Measurements from ENCODE around the gene FXN.
"Not testable (repeated sequence)": the region's sequence is repeated elsewhere in the genome, so short reads cannot be mapped to it uniquely, and the experiment has no call there.

The FXN gene

DNA sequence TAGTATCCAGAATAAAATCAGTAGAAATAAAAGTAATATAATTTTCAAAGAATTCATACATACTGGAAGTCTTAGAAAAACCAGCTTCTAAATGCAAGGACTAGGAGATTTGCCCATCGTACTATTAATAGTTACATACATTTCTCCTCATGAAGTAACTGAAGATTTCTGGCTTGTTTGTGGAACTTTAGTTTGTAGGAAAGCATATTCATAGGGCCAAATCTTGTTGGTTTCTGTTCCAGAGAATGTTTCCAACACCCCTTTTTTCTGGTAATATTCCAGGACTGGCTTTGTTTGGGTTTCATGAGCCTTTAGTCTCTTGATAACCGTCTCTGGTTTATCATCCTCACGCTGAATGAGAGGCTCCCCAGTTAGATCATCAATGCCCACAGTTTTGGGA lies 72.2 kb downstream of the FXN start:
- DNase-seq: no peak

GRCh38 chr9:69108706-69109105 lies 73.2 kb downstream of the FXN start:
- not testable (repeated sequence) for DNase-seq

GRCh38 chr9:69109152-69109551 lies 73.6 kb downstream of the FXN start:
- no peak for DNase-seq

DNA sequence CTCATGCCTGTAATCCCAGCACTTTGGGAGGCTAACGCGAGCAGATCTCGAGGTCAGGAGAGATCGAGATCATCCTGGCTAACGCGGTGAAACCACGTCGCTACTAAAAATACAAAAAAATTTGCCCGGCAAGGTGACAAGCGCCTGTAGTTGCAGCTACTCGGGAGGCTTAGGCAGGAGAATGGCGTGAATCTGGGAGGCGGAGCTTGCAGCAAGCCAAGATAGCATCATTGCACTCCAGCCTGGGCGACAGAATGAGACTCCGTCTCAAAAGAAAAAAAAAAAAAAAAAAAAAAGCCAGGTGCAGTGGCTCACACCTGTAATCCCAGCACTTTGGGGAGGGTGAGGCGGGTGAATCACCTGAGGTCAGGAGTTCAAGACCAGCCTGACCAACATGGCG lies 77.1 kb downstream of the FXN start:
- not testable (repeated sequence) for DNase-seq

GRCh38 chr9:69115621-69116020 lies 80.1 kb downstream of the FXN start:
- DNase-seq: no peak

DNA sequence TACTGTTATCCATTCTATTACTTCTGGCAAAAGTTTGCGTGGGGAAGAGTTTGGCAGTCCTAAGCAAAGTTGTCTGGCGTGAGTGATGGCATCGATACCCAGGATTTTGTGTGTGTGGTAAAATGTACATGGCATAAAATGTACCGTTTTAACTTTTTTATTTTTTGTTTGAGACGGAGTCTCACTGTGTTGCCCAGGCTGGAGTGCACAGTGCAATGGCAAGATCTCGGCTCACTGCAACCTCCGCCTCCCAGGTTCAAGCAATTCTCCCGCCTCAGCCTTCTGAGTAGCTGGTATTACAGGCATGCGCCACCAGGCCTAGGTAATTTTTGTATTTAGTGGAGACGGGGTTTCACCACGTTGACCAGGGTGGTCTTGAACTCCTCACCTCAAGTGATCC lies 83.1 kb downstream of the FXN start:
- DNase-seq: no peak

GRCh38 chr9:69120380-69121154 lies 85.0 kb downstream of the FXN start:
- peak; percentile 12 for DNase-seq

GRCh38 chr9:69121155-69122081 lies 85.9 kb downstream of the FXN start:
- DNase-seq: peak; percentile 37

GRCh38 chr9:69122082-69122548 lies 86.6 kb downstream of the FXN start:
- peak; percentile 76 for DNase-seq

DNA sequence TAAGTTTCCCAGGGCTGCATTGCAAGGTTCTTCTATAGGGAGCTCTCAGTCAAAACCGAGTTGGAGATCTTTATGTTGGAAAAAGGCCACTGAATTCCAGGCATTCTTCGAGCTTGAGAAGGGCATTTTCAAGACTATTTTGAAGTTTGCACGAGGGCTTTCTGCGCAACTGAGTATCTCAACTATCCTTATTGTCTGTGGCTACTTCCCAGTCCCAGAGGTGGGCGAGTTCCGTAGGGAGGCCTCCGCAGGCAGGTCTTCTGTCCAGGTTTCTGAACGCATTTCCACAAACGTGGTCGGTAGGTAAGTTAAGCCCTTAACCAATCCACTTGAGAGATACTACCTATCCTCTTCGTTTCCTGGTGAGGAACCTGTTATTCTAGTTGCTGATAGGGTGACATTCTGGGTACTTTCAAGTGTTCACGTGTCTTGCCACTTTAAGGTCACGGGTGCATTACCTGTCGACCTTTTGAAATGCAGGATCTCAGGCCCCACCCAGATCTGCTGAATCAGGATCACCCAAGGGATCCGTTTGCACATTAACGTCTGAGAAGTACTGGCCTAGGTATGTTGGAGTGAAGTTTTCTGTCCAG lies 87.1 kb downstream of the FXN start:
- peak; percentile 45 for DNase-seq

GRCh38 chr9:69130456-69131441 lies 95.2 kb downstream of the FXN start:
- peak; percentile 34 for DNase-seq

DNA sequence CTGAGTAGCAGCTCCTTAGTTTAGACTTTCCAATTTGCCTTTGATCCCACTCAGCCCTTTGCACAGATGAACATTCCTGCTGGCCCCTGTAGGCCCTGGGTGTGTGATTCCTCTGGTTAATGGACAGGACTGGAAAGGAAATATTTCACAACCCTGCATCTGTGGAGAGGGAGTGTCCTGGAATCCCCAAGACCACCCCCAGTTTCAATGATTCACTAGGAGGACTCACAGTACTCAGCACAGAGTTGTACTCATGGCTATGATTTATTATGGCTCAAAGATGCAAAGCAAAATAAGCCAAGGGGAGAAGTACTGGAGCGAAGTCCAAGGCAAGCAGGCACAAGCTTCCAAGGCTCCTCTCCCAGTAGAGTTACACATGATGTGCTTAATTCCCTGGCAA lies 96.1 kb downstream of the FXN start:
- DNase-seq: no peak

DNA sequence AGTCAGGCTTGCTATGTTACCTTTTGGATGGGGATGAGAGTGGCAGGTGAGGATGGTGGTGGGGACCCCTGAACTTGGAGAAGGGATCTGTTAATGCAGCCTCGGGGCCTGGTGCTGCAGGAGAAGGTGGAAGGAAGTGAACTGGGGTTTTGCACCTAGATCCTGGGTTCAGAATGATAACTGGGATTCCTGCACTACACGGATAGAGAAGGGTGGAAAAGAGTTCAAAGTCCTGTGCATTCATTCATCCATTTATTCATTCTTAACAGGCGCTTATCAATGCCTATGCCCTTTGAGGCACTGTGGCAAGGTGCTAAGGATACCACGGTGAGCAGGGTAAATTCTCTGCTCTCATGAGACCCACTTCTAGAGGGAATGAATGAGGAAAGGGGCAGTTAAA lies 96.8 kb downstream of the FXN start:
- no peak for DNase-seq

- DNase-seq: no peak
These were observed 98.9 kb downstream of the FXN start for GRCh38 chr9:69134412-69134811.

- no peak for DNase-seq
These were observed 100.6 kb downstream of the FXN start for GRCh38 chr9:69136185-69136584.

GRCh38 chr9:69136779-69137178 lies 101.2 kb downstream of the FXN start:
- DNase-seq: no peak

GRCh38 chr9:69137311-69137710 lies 101.8 kb downstream of the FXN start:
- DNase-seq: no peak

- no peak for DNase-seq
These were observed 104.0 kb downstream of the FXN start for GRCh38 chr9:69139596-69139995.

DNA sequence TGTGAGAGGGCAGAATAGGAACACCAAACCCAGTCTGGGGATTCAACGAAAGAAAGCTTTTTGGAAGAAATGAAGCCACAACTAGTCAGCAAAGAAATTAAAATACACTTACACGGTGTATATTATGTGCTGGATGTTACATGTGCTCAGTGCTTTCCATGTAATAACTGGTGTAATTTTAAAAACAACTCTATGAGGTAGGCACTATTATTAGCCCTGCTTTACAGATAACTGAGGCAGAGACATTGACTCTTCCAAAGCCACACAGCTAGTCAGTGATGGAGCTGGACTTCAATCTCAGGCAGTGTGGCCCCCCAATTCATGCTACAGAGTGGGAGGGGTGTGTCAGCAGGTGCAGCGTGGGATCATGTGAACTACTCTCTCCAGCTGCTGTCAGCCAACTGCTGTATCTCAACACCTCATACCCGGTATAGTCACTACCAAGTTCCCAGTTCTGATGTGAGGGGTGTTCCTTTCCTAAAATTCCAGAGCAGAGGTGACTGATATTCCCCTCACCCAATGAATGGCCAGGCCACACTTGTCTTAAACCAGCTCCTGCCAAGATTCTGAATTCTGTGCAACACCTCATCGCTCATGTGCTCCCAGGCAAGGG lies 104.7 kb downstream of the FXN start:
- no peak for DNase-seq

- no peak for DNase-seq
These were observed 106.3 kb downstream of the FXN start for GRCh38 chr9:69141851-69142250.

- DNase-seq: no peak
These were observed 107.7 kb downstream of the FXN start for GRCh38 chr9:69143291-69143690.

All from hematopoietic multipotent progenitor cell treated with erythropoietin and hydrocortisone succinate and interleukin-3 and kit ligand, for 8 days (in vitro differentiated cells).